OCI-LY7 (cell line): Measurements from ENCODE around the gene WIZ.

Experiments used
- EZH2phosphoT487 ChIP-seq: fragments of 200-600 bp; sonication (generic); IDR thresholded peaks from 2 replicates; pipeline ENCODE4 v1.6.1; 2018; ENCODE audit warnings: low read depth, borderline replicate concordance, mild to moderate bottlenecking, mixed run types, antibody characterized with exemption, low read length, moderate library complexity, mixed read lengths
- TF ChIP-seq, protein P1 (sequence below): fragments of 200-600 bp; sonication (generic); conservative IDR thresholded peaks from 2 replicates; pipeline ENCODE4 v1.5.1; 2014; ENCODE audit warnings: mild to moderate bottlenecking, antibody characterized with exemption, low read length, moderate library complexity, mixed read lengths

DNA sequence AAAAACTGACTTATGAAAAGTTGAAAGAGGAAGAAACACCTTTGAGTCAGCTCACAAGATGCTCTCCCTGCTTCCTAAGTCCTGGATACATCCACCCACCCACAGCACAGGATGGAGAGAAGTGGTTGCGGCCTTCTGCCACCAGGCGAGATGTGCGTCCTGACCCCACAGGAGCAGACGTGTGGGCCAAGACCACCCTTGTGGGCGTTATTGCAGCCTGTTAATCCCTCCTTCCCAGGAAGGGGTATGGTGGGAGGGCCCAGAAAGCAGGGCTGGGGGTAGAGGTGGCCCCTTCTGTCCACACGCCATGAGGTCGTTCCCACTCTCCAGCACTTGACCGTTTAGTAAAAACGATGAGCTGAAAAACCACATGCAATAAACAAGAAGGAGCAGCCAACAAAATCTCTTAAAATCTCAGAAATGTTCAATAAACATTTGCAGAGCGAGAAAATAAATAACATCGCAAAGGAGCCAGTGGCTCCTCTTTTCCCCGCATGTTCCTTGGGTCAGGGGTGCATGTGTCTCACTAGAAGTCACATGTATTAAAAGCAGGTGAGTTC lies 28.5 kb downstream of the WIZ start:
- TF ChIP-seq, protein P1, sequence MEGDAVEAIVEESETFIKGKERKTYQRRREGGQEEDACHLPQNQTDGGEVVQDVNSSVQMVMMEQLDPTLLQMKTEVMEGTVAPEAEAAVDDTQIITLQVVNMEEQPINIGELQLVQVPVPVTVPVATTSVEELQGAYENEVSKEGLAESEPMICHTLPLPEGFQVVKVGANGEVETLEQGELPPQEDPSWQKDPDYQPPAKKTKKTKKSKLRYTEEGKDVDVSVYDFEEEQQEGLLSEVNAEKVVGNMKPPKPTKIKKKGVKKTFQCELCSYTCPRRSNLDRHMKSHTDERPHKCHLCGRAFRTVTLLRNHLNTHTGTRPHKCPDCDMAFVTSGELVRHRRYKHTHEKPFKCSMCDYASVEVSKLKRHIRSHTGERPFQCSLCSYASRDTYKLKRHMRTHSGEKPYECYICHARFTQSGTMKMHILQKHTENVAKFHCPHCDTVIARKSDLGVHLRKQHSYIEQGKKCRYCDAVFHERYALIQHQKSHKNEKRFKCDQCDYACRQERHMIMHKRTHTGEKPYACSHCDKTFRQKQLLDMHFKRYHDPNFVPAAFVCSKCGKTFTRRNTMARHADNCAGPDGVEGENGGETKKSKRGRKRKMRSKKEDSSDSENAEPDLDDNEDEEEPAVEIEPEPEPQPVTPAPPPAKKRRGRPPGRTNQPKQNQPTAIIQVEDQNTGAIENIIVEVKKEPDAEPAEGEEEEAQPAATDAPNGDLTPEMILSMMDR: no peak
- no peak for TF ChIP-seq EZH2phosphoT487
